ENCODE measurements around the gene TDP1. TPM values are rescaled to one million over a fixed set of nuclear protein-coding genes. Genes with fewer than 3 reads are reported as not detected.
A peak's percentile ranks its signal among the peaks of the same experiment; 100 is the strongest.

TDP1 gene
- total RNA-seq, 2 experiments from 2014 or later = 51.9 to 59.8 TPM

DNA sequence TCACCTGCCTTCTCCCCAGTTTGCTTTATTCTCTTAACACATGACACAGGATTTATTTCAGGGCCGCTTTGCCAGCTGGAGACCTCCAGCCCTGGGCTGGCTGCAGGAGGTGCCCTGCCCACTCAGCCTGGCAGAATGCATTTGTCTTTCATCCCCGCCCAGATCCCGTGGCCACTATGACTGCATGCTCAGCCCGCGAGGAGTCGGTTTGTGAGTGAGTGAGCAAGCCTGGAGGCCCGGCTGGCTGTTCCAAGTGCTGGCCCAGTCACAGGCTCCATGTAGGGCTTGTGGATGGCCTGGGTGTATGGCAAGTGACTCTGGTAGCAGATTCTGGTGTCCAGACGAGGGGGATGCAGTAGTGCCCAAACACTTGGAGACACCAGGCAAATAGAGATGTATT, 2.1 kb downstream of the TDP1 start:
- ChIA-PET POLR2A (no interaction called here), CTCF (interaction anchor here (0.9 to 1.3 kb wide), 2 partner anchors 15 to 18 kb away, joined by 3 to 4 read pairs; no protein-coding TSS in a partner anchor)
- H3K27ac Mint-ChIP-seq = peak overlapping the region; percentile 99
- Histone ChIP-seq H3K36me3 (ENCODE audit: insufficient read depth, low read length) (peaks cover 14% of the 10 kb centered on the region), H3K4me3 (ENCODE audit: low read length) (no peak overlapping the region), H3K27me3 (ENCODE audit: control insufficient read depth in 1 of 2, insufficient read depth in 2 of 2, low read length in 2 of 2) (no peaks in the 10 kb centered on the region), H3K9me3 (ENCODE audit: control insufficient read depth in 1 of 2, insufficient read depth in 1 of 2, low read length in 2 of 2) (no peaks in the 10 kb centered on the region), H3K4me1 (ENCODE audit: insufficient read depth, low read length) (peaks cover 54% of the 10 kb centered on the region), H3K27ac (ENCODE audit: low read depth in 1 of 2, low read length in 2 of 2) (no peak overlapping the region)
- ATAC-seq (ENCODE audit: poor library complexity) (no peak), DNase-seq (no peak)
- H3K9me3 Mint-ChIP-seq = no peaks in the 10 kb centered on the region
- TF ChIP-seq CTCF (IDR thresholded peaks at IDR 0.05) = no peak
- H3K27me3 Mint-ChIP-seq = no peaks in the 10 kb centered on the region
- H3K4me3 Mint-ChIP-seq = peak overlapping the region; percentile 98
- peaks cover 65% of the 10 kb centered on the region for H3K4me1 Mint-ChIP-seq (ENCODE audit: low read depth)
- H3K36me3 Mint-ChIP-seq (ENCODE audit: low read depth) = peaks cover 58% of the 10 kb centered on the region
- intact Hi-C loops (cut with DNase I, micrococcal nuclease) = loop anchor here (2.0 to 10.0 kb wide), 10 partner anchors 299 to 1393 kb away; partner anchors contain the start of genes PSMC1 (in 2 of the 2), FOXN3 (in 1 of the 2), NRDE2 (in 1 of the 2) and TTC8 (in 1 of the 2)

GRCh38 chr14:89958966-89959365, 3.2 kb downstream of the TDP1 start:
- no peak for TF ChIP-seq CTCF (IDR thresholded peaks at IDR 0.05)
- no peaks in the 10 kb centered on the region for H3K27me3 Mint-ChIP-seq
- ATAC-seq (ENCODE audit: poor library complexity) (no peak), DNase-seq (no peak)
- H3K36me3 Mint-ChIP-seq (ENCODE audit: low read depth) = peaks cover 69% of the 10 kb centered on the region
- H3K27ac Mint-ChIP-seq = peak overlapping the region; percentile 37
- Histone ChIP-seq H3K4me3 (ENCODE audit: low read length) (no peak overlapping the region), H3K27me3 (ENCODE audit: control insufficient read depth in 1 of 2, insufficient read depth in 2 of 2, low read length in 2 of 2) (no peaks in the 10 kb centered on the region), H3K4me1 (ENCODE audit: insufficient read depth, low read length) (peaks cover 56% of the 10 kb centered on the region), H3K36me3 (ENCODE audit: insufficient read depth, low read length) (peaks cover 25% of the 10 kb centered on the region), H3K27ac (ENCODE audit: low read depth in 1 of 2, low read length in 2 of 2) (no peak overlapping the region), H3K9me3 (ENCODE audit: control insufficient read depth in 1 of 2, insufficient read depth in 1 of 2, low read length in 2 of 2) (no peaks in the 10 kb centered on the region)
- H3K4me3 Mint-ChIP-seq = no peak overlapping the region
- intact Hi-C loops (cut with DNase I, micrococcal nuclease) = loop anchor here (5.0 to 10.0 kb wide), 9 partner anchors 298 to 1394 kb away; partner anchors contain the start of genes FOXN3 (in 1 of the 2), NRDE2 (in 1 of the 2), PSMC1 (in 1 of the 2) and TTC8 (in 1 of the 2)
- CTCF ChIA-PET = interaction anchor here (1.0 to 3.0 kb wide), 3 partner anchors 14 to 441 kb away, joined by 3 to 17 read pairs (median 4); no protein-coding TSS in a partner anchor
- POLR2A ChIA-PET = interaction anchor here (1.2 kb wide), 1 partner anchor 14 kb away, joined by 6 read pairs; no protein-coding TSS in a partner anchor
- peaks cover 74% of the 10 kb centered on the region for H3K4me1 Mint-ChIP-seq (ENCODE audit: low read depth)
- no peaks in the 10 kb centered on the region for H3K9me3 Mint-ChIP-seq

DNA sequence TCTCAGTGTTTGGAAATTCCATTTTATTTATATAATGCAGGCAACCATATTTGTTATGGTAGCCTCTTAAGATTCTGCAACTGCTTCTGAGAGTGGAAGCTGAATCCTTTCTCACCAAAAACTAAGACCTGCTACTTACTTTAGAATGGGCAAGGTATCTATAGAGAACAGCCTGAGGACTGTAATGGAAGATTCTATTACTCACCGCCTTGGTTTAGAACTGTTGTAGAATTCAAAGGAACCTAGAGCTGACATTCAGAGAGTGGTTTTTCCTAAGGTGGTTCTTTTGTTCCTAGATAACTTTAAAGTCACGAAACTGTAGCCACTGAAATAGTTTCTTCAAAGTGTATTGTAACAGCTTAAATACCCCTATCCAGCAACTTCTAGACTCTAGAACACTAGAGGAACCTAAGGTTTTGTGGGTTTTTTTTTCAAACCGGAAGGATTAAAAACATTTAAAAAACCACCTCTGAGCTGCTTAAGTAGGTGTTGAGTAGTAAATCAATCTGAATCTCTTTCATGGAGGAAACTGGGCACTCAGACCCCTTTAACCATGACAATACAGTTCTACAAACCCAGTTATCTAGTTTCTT, 4.2 kb downstream of the TDP1 start:
- no peak overlapping the region for H3K4me3 ChIP-seq (ENCODE audit: low read length)
- H3K4me3 Mint-ChIP-seq = peak overlapping the region; percentile 76
- ChIA-PET CTCF (interaction anchor here (1.0 to 3.0 kb wide), 3 partner anchors 13 to 440 kb away, joined by 3 to 17 read pairs (median 4); no protein-coding TSS in a partner anchor), POLR2A (interaction anchor here (0.9 to 1.4 kb wide), 3 partner anchors 10 to 24 kb away, joined by 3 to 6 read pairs (median 3); no protein-coding TSS in a partner anchor)
- no peaks in the 10 kb centered on the region for H3K9me3 ChIP-seq (ENCODE audit: control insufficient read depth in 1 of 2, insufficient read depth in 1 of 2, low read length in 2 of 2)
- ATAC-seq (ENCODE audit: poor library complexity) (no peak), DNase-seq (peak in 3 of 14 experiments; percentile 35 to 58 (median 45))
- H3K36me3 Mint-ChIP-seq (ENCODE audit: low read depth) = peaks cover 76% of the 10 kb centered on the region
- intact Hi-C loops (cut with DNase I, micrococcal nuclease) = loop anchor here (5.0 to 10.0 kb wide), 9 partner anchors 297 to 1395 kb away; partner anchors contain the start of genes FOXN3 (in 1 of the 2), NRDE2 (in 1 of the 2), PSMC1 (in 1 of the 2) and TTC8 (in 1 of the 2)
- H3K4me1 Mint-ChIP-seq (ENCODE audit: low read depth) = peaks cover 72% of the 10 kb centered on the region
- H3K27me3 Mint-ChIP-seq = no peaks in the 10 kb centered on the region
- peaks cover 34% of the 10 kb centered on the region for H3K36me3 ChIP-seq (ENCODE audit: insufficient read depth, low read length)
- H3K27me3 ChIP-seq (ENCODE audit: control insufficient read depth in 1 of 2, insufficient read depth in 2 of 2, low read length in 2 of 2) = no peaks in the 10 kb centered on the region
- H3K9me3 Mint-ChIP-seq = no peaks in the 10 kb centered on the region
- peaks cover 50% of the 10 kb centered on the region for H3K4me1 ChIP-seq (ENCODE audit: insufficient read depth, low read length)
- peak overlapping the region in 1 of 2 donors; percentile 31 for H3K27ac ChIP-seq (ENCODE audit: low read depth in 1 of 2, low read length in 2 of 2)
- peak overlapping the region; percentile 37 for H3K27ac Mint-ChIP-seq
- TF ChIP-seq CTCF (IDR thresholded peaks at IDR 0.05) = no peak

Data from CD4-positive, alpha-beta T cell (primary cell).